GM12865 (cell line): ENCODE data around the gene SLC43A1.

Source experiments
- DNase-seq: peaks from one replicate; pipeline ENCODE4 v3.0.0; 2010; ENCODE audit warnings: low read depth
- H3K4me3 ChIP-seq: 2 replicates; pipeline ENCODE4 v1.5.1; 2011; ENCODE audit warnings: mild to moderate bottlenecking, low read depth, low read length, control low read depth
- CTCF ChIP-seq: IDR thresholded peaks from 2 replicates; pipeline ENCODE4 v1.5.1; 2011; ENCODE audit warnings: low read length, control low read depth, low read depth, inconsistent platforms; ENCODE audit not compliant: insufficient read depth; ENCODE audit errors: missing control alignments

Gene SLC43A1

GRCh38 chr11:57549983-57550382, 34.5 kb upstream of the SLC43A1 start:
- no peak for TF ChIP-seq CTCF
- no peak for DNase-seq
- H3K4me3 ChIP-seq, result no peak overlapping the region

DNA sequence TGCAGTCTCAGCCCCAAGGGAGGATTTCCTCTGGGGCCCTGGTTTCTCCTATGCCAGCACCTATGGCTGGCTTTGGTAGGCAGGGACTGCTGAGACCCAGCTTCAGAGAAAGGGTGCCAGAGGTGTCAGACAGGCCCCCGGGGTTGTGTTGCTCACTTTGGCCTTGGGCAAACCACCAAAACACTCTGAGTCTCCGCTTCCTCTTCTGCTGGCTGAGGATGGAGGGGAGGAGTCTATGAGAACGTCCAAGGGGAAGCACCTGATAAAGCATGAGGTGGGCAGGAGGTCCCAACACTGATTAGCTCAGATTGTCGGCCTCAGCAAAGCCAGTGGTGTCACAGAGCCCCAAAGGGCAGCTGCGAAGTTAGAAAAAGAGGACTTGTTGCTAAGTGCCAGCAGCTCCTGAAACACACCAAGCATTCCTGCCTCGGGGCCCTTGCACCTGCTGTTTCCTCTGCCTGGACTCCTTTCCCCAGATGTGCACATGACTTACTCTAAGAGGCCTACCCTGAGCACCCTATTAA, 32.4 kb upstream of the SLC43A1 start:
- DNase-seq, result peak; percentile 37
- no peak overlapping the region for H3K4me3 ChIP-seq
- TF ChIP-seq CTCF, result no peak

DNA sequence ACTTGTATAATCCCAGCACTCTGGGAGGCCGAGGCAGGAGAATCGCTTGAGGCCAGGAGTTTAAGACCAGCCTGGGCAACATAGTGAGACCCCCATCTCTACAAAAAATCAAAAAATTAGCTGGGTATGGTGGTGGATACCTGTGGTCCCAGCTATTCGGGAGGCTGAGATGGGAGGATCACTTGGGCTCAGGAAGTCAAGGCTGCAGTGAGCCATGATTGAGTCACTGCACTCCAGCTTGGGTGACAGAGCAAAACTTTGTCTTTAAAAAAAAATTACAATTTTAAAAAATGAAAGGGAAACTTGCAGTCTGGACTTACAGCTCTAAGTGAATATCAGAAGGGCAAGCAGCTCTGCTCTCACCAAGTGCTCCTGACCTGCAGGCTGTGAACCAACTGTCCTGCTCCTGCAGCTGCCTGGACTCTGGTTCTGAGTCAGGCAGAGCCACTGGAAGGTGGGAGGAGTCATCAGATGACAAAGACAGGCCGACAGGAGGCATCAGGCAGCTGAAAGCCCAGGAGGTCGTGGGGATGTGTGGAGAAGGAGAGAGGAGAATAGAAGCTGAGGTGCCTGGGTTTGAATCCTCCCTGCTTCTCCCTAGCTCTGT, 31.5 kb upstream of the SLC43A1 start:
- peak; percentile 63 for DNase-seq
- no peak overlapping the region for H3K4me3 ChIP-seq
- no peak for TF ChIP-seq CTCF

DNA sequence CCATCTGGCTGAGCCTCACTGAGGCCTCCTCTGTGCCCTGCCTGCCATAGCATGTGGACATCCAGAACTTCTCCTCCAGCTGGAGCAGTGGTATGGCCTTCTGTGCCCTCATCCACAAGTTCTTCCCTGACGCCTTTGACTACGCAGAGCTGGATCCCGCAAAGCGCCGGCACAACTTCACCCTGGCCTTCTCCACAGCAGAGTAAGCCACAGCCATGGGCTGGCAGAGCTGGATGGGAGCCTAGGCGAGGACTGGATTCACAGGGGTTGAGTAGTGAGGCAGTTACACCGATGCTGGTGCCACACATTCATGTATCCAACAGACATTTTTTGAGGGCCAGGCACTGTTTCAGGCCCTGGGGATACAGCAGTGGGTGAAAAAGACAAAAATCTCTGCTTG, 30.9 kb upstream of the SLC43A1 start:
- no peak for DNase-seq
- no peak overlapping the region for H3K4me3 ChIP-seq
- no peak for TF ChIP-seq CTCF

GRCh38 chr11:57545883-57546282, 30.4 kb upstream of the SLC43A1 start:
- no peak overlapping the region for H3K4me3 ChIP-seq
- TF ChIP-seq CTCF, result no peak
- no peak for DNase-seq

DNA sequence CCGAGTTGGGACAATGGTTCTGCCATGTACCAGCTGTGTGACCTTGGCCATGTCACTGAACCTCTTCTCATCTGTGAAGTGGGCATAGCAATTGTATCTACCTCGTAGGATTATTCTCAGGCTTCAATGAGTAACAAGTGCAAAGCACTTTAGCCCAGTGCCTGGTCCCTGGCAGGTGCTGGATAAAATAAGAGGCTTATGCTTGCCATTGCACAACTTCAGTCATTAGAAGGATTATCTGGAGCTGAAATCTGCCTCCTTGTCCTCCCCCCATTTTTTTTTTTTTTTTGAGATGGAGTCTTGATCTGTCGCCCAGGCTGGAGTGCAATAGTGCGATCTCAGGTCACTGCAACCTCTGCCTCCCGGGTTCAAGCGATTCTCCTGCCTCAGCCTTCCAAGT, 29.1 kb upstream of the SLC43A1 start:
- no peak for TF ChIP-seq CTCF

DNA sequence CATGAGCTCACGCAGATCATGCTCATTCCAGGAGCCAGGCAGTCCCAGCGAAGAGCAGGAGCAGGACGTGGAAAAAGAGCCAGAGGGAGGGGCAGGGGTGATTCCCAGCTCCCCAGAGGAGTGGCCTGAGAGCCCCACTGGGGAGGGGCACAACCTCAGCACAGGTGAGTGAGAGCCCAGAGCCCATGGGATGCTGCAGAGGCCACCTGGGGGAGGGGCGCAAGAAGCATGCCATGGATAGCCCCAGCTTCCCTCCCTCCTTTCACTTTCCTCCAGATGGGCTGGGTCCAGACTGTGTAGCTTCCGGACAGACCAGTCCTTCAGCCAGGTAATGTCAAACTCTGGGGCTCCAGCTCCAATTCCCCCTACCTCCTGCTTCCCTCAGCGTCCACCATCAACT, 28.1 kb upstream of the SLC43A1 start:
- no peak for DNase-seq
- no peak overlapping the region for H3K4me3 ChIP-seq
- TF ChIP-seq CTCF, result no peak

More for the DNA sequence above, 29.1 kb upstream of the SLC43A1 start:
- DNase-seq, result no peak
- no peak overlapping the region for H3K4me3 ChIP-seq
